Transverse colon (tissue), 4 donors: ENCODE data around the gene EIF4ENIF1.

Experiments used
- POLR2A ChIP-seq: fragments of 450-650 bp; IDR thresholded peaks from one replicate; pipeline ENCODE4 v1.6.1; 2016; ENCODE audit warnings: antibody characterized with exemption, mild to moderate bottlenecking, moderate library complexity
- POLR2AphosphoS5 ChIP-seq, 3 donors: sonication (generic); formaldehyde crosslinking; IDR thresholded peaks; one replicate each; pipeline ENCODE4 v1.6.1; 2016; ENCODE audit warnings: antibody characterized with exemption in 3 of 3
- TF ChIP-seq, protein P1 (sequence below), 5 experiments: fragments of 200-600 bp in 3 of 5; fragments of 450-650 bp in 2 of 5; sonication (generic) in 3 of 5; IDR thresholded peaks; 1 replicate in 2 of 5; 2 replicates in 3 of 5; pipeline ENCODE4 v1.5.1; 2016 to 2017; ENCODE audit warnings: antibody characterized with exemption in 5 of 5, inconsistent platforms in 3 of 5, mild to moderate bottlenecking in 2 of 5, moderate library complexity in 1 of 5

DNA sequence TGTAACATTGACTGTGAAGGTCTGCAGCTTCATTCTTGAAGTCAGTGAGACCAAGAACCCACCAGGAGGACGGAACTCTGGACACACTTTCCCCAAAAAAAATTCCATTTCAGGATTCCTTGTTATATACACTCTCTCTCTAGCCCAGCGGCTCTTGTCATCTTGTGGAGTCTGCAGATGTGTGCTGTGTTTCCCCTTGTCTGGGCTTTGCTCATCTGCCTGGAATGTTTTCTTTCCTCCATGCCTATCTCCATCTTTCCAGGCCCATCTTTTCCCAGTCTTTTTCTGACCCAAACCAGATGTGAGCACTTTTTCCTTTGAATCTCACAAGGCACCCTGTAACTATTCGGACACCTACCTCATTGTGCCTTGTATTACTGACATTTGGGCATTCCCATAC, 95.3 kb downstream of the EIF4ENIF1 start:
- TF ChIP-seq, protein P1, sequence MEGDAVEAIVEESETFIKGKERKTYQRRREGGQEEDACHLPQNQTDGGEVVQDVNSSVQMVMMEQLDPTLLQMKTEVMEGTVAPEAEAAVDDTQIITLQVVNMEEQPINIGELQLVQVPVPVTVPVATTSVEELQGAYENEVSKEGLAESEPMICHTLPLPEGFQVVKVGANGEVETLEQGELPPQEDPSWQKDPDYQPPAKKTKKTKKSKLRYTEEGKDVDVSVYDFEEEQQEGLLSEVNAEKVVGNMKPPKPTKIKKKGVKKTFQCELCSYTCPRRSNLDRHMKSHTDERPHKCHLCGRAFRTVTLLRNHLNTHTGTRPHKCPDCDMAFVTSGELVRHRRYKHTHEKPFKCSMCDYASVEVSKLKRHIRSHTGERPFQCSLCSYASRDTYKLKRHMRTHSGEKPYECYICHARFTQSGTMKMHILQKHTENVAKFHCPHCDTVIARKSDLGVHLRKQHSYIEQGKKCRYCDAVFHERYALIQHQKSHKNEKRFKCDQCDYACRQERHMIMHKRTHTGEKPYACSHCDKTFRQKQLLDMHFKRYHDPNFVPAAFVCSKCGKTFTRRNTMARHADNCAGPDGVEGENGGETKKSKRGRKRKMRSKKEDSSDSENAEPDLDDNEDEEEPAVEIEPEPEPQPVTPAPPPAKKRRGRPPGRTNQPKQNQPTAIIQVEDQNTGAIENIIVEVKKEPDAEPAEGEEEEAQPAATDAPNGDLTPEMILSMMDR (IDR thresholded peaks at IDR 0.05) = no peak
- TF ChIP-seq POLR2A (no peak), POLR2AphosphoS5 (IDR thresholded peaks at IDR 0.05) (no peak)
